Measurements from ENCODE around the gene ATR.
"Not testable (repeated sequence)": the region's sequence is repeated elsewhere in the genome, so short reads cannot be mapped to it uniquely, and the experiment has no call there.

Gene ATR

DNA sequence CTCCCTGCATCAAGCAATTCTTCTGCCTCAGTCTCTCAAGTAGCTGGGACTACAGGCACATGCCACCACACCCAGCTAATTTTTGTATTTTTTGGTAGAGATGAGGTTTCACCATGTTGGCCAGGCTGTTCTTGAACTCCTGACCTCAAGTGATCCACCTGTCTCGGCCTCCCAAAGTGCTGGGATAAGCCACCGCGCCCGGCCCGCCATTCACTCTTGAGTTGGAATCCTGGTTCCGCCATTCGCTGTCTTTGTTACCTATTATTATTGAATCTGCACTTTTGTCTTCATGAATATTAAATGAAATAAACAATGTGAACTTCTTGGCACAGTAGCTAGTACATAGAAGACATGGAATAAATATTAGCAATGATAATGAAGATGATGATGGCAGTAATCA is 13.7 kb upstream of the ATR start:
- DNase-seq, result not testable (repeated sequence)

GRCh38 chr3:142588703-142589102 is 10.2 kb upstream of the ATR start:
- DNase-seq, result no peak

GRCh38 chr3:142586803-142587406 is 8.4 kb upstream of the ATR start:
- peak; percentile 68 for DNase-seq

- DNase-seq, result not testable (repeated sequence)
These were observed 2.5 kb upstream of the ATR start for GRCh38 chr3:142581070-142581469.

- no peak for DNase-seq
These were observed 1.5 kb upstream of the ATR start for GRCh38 chr3:142580061-142580423.

GRCh38 chr3:142577696-142578328 is 721 bp downstream of the ATR start:
- DNase-seq, result no peak

GRCh38 chr3:142576792-142577191 is 1.7 kb downstream of the ATR start:
- no peak for DNase-seq

DNA sequence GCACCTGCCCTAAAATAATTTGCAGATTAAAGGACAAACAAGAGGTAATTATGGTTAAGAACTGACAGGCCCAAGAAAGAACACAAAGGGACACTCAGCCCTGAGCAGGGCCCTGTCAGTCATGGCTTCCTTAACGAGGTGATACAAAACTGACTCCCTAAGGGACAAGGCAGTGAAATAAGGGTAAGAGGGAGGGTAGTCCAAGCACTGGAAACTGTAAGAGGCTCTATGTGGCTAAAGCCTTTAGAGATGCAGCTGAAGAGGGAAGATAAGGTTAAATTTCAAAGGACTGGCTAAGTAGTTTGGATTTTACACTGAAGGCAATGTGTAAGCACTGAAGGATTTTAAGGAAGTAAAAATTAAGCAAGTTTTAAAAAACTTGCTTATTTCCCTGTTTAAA is 3.9 kb downstream of the ATR start:
- DNase-seq, result no peak

DNA sequence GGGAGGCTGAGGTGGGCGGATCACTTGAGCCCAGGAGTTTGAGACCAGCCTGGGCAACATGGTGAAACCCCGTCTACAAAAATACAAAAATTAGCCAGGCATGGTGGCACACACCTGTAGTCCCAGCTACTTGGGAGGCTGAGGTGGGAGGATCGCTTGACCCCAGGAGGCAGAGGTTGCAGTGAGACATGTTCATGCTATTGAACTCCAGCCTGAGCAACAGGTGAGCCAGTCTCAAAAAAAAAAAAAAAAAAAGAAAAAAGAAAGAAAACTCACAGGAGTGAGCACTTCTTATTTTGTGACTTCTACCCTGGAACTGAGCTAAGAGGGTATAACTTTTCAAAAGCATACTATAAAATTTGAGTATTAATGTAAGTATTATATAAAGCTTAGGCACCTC is 4.3 kb downstream of the ATR start:
- not testable (repeated sequence) for DNase-seq

DNA sequence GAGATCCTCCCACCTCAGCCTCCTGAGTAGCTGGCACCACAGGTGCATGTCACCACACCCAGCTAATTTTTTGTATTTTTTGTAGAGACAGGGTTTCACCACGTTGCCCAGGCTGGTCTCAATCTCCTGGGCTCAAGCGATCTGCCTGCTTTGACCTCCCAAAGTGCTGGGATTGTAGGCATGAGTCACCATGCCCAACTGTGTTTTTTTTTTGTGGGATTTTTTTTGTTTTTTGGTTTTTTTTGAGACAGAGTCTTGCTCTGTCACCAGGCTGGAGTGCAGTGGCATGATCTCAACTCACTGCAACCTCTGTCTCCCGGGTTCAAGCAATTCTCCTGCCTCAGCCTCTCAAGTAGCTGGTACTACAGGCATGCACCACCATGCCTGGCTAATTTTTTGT is 9.1 kb downstream of the ATR start:
- DNase-seq, result not testable (repeated sequence)

DNA sequence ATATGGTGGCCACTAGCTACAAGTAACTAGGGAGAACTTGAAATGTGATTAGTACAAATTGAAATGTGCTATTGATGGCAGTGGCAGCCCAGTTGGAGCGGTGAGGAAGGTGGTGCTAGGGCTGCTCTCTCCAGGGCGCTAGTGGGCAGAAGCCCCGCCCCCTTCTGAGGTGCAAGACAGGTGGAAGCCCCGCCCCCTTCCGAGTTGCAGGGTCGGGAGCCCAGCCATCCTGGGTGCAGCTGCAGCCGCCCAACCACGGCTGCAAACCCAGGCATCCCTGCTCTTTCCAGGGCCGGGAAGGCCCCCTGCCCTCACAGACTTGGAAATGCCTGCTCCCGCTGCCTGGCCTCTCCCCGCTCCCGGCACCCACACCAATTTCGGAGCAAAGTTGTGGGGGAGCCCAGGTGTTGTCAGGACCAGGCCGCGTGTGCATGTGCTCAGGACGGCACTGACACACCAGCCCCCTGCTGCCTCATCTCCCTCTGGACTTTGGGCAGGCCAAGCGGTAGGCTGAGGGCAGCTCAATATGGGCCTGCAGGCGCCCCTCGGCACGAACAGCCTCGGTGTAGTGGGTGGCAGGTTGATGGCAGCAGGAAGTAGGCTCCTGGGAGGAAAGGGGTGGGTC is 10.0 kb downstream of the ATR start:
- no peak for DNase-seq

GRCh38 chr3:142566096-142566495 is 12.4 kb downstream of the ATR start:
- no peak for DNase-seq

DNA sequence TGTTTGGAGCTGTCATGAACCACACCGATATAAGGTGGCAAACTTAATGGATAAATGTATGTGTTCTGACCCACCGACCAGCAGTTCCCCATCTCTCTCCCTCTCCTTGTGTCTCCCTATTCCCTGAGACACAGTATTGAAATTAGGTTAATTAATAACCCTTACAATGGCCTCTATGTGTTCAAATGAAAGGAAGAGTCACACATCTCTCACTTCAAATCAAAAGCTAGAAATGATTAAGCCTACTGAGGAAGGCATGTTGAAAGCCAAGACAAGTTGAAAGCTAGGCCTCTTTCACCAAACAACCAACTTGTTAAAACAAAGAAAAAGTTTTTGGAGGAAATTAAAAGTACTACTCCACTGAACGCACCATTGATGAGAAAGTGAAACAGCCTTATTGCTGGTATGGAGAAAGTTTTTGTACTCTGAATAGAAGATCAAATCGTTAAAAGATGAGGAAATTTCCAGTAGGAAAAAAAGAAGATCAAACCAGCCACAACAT is 15.0 kb downstream of the ATR start:
- DNase-seq, result no peak

DNA sequence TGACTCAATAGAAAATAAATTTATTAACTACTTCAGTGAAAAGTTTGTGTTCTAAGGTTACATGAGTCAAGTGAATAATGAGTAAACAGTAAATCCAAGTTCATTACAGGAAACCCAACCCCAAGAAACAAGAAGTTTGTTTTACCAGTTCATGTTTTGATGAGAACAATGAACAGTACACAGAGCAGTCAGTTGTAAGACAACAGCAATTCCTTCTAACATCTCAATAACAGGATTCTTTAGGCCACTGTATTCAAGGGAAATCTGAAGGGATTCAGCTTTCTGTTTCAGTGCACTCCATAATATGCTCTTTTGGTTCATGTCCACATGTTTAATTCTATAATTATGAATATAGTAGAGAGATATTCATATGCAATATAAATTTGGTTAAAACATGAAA is 18.4 kb downstream of the ATR start:
- DNase-seq, result no peak

DNA sequence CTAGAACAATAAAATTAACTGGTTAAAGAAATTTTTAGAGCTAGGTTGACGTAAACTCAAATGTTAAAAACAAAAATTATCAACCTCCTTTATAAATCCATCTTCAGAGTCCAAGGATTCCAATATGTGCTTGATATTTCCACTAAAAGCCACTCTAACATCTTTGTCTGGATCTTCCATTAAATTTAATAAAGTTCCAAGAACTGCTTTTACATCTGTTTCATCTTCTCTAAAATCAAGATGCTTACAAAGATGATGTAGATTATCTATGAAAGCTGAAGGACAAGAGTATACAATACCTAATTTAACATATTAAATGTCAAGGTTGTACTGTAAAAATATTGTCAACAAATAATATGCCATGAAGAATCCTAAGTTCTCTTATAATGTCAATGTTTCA is 24.8 kb downstream of the ATR start:
- no peak for DNase-seq

GRCh38 chr3:142552579-142552978 is 26.0 kb downstream of the ATR start:
- DNase-seq, result not testable (repeated sequence)

- DNase-seq, result no peak
These were observed 28.5 kb downstream of the ATR start for GRCh38 chr3:142549986-142550385.

GRCh38 chr3:142543307-142543706 is 35.2 kb downstream of the ATR start:
- no peak for DNase-seq

DNA sequence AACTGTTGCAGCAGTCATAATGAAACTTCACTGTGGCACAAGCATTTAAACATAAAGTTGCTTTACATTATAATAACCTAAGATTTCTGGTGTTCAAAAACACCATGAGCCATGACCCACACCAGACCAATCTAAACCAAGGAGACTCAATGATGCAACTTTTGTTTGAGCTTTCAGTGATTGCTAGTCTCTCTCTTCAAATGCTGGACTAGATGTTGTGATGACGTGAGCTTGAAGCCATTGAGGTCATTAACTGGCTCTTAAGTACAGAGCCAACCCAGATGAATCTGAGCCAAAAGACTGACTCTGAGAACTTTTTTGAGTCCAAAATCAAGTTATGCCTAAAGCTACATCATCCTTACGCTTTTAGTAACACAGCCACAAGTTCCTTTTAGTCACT is 36.5 kb downstream of the ATR start:
- DNase-seq, result no peak

DNA sequence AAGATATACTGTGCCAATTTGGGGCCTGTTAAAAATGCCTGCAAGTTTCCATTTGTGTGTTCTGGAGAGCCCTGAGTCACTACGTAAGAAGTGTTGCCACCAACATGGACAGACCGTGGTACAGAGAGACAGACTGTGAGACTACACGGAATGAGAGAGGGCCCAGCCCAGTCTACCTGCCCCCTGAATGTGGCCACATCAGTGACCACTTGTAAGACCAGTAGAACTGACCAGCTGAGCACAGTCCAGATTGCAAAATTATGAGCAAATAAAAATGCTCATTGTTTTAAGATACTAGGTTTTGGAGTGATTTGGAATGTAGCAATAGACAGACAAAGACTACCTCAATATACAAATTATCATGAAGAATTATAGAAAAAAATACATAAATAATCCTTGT is 42.0 kb downstream of the ATR start:
- no peak for DNase-seq

- DNase-seq, result no peak
These were observed 44.0 kb downstream of the ATR start for GRCh38 chr3:142534543-142534942.

- DNase-seq, result no peak
These were observed 48.2 kb downstream of the ATR start for GRCh38 chr3:142530296-142530695.

DNA sequence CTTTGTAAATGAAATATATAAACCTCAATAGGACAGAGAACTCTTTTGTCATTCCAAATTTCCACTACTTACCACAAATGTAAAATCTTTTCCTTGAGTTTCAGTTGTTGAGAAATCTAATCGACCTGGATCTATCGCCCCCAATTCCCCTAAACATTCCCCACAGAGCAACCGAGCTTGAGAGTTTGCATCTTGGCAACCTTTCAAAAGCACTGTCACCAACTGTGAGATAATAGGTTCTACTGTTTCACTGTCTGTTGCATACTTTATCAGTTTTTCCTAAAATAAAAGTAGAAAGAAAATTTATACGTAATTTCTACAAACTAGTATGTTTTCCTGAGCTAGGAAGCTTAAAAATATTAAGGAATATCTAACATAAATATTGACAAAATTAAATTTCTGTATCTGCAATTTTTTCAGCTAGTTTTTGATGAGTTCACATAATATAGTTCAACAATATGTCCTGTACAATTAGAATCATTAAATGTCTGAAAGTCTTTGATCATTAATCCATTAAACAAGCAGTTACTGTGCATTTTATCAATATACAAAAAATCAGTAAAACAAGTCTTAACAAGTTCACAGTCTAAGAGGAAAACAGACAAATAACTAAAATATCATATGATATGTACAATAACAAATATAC is 54.5 kb downstream of the ATR start:
- DNase-seq, result no peak

DNA sequence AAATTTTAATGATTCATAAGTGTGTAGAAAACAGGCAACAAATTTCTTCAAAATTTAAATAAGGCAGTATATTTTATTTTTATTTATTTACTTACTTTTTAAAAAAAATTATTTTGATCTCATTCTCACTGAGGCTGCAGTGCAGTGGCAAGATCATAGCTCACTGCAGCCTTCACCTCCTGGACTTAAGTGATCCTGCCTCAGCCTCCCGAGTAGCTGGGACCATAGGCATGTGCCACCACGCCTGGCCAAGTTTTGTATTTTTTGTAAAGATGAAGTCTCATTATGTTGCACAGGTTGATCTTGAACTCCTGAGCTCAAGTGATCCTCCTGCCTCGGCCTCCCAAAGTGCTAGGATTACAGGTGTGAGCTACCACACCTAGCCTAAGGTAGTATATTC is 69.5 kb downstream of the ATR start:
- no peak for DNase-seq

All from DMS 273 treated with DMSO at 0.1 percent for 48 hours (cell line).